ENCODE measurements around the gene POU2F3.

POU2F3 gene
- 0 reads per million in 2 donors for total RNA-seq

DNA sequence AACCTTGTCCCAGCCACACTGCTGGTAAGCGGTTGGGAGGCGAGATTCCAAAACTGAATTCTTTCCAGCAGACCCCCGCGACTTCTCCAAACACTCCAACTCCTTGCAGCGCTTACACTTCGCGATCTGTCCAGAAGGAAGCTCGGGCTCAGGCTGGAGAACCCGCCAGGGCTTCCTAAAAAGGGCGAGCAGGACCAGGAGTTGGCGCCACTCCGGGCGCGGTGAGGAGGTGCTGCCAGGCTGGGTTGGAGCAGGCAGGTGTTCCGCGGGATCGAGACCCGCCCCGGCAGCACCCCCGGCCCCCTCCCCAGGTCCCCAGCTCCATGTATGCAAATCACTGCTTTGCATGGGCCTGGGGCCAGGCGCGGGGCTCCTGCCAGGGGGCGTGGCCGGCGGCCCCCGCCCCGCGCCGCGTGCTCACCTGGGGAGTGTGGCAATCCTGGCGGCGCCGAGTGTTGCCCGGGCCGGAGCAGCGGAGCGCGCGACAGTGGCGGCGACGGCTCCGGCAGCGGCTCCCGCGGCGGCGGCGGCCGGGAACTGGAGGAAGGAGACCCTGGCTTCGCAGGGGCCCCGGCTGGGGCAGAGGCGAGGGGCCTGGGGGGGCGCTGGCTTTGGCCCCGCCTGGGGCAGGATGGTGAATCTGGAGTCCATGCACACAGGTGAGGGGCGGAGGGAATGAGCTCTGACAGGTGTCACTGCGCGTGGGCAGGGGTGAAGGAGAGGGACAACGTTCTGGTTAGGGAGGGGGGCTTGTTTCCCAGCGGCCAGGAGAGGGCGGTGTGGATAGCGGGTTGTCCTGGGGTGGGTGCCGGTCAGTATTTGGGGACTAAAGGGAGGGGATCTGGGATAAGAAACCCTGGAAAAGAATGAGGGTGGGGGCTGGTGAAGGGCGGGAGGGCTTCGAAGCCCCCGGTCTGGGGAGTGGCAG is at the start of gene POU2F3:
Gene POU2F3, plus strand, starts transcription at position 428 of the 928 bp plus-strand sequence. Its CDS starts 204 bp downstream, at position 632.
- DNase-seq = no peak

DNA sequence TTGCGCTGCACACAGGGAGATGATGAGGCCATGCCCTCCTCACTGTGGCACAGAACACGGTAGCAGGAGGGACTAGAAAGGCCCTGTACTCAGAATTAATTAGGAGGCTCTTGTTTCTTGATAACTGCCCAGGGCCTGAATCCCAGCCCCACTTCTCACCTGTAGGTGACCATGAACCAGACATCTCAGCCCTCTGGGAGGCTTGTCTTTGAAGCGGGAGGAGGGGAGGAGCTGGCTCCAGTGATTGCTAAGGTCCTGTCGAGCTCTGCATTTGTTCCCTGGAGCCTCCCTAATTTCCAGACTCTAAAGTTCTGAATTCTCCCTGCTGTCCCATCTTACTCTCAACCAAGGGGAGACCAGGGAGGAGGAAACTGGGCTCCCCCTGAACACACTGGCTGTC is 48.9 kb upstream of the POU2F3 start:
- no peak for DNase-seq

DNA sequence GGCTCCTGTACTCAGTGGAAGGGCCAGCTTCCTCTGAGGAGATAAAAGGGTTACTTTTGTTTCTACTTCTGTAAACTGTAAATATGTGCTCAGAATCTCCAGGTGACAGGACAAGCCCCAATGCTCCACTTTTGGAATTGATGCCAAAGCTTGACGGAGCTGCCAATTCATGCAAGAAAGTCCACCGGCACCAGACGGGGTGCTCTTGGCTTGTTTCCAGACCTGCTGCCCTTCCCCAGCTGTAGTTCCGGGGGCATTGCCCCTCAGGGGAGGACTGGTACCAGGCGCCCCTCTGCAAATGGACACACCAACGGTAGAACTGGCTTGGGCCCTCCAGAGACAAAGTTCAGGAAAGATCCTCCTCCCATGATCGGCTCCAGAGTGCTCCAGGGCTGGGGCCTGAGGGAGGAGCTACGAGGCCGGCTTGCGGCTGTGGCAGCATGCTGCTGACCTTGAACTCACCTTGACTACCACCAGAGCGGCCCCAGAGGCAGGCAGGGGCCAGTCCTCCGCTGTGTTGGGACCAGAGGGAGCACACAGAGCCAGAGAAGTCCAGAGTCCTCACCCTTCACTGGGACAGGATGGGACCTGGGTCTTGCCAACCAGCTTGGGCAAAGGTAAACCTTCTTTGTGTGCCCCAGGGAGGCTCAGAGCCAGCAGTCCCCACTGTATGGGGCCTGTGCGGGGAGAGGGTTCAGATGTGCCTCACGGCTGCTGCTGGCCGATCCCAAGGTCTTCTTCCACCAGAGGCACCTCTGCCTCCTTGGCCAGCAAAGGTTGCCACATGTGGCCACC is 46.9 kb upstream of the POU2F3 start:
- DNase-seq = no peak

DNA sequence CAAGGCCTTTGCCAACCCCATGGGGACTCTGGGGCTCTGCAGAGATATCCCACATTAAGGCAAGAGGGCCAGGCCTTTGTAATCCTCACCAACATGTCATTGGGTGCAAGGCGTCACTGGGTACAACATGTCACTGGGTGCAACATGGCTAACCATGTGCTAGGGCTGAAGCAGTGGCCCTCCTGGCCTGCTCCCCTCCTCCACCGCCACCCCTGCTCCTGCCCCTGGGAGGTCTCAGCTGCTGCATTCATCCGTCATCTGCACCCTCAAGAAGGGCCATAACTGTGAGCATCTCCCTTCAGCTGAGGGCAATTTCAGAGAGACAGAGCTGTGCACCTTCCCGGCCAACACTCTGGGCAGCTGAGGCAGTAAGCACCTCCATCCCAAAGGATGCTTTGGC is 45.8 kb upstream of the POU2F3 start:
- DNase-seq = no peak

DNA sequence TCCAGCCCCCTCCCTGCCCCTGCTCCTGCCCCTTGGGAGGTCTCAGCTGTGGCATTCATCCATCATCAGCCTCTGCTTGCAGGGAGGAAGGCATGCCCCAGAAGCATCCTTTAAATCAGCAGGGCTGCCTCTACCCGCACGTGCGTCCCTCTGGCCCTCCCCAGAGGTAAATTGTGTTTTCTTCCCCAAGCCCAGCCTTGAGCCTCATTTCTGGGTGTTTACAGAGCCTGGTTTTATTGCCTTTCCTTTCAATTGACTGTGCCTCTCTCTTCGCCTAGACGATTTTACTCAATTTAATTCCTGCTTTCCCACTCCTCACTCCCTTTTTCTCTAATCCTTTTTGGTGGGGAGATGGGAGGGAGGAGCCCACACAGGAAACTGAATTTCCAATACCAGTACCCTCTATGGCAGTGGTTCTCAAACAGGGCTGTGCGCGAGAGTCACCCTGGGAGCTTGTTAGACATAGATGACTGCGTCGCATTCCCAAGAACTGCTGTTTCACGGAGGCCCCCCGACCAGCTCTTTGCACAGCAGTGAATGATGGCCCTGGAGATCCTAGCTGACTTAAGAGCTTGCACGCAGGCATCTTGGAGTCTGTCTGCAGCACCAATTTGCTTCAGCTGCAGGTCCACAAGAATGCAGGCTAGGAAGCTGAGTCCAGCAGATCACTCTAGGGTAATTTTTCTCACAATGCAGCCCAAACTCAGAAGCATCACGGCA is 44.2 kb upstream of the POU2F3 start:
- no peak for DNase-seq

DNA sequence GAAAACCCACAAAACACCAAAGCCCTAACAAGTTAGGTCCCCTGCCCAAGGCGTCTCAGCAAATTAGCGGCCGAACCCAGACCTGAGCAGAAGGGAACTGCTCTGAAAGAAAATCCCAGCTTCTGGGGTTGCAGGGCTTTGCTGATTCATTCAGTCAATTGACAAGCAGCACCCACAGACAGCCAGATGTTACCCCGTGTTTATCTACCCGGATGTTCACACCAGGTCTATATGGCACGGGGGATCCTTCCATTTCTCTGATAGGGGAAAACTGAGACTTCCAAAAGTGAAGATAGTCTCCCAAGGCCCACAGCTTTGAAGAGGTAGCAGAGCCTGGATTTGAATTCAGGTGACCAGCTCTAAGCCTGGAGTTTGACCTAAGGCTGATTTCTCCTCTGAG is 43.1 kb upstream of the POU2F3 start:
- no peak for DNase-seq

DNA sequence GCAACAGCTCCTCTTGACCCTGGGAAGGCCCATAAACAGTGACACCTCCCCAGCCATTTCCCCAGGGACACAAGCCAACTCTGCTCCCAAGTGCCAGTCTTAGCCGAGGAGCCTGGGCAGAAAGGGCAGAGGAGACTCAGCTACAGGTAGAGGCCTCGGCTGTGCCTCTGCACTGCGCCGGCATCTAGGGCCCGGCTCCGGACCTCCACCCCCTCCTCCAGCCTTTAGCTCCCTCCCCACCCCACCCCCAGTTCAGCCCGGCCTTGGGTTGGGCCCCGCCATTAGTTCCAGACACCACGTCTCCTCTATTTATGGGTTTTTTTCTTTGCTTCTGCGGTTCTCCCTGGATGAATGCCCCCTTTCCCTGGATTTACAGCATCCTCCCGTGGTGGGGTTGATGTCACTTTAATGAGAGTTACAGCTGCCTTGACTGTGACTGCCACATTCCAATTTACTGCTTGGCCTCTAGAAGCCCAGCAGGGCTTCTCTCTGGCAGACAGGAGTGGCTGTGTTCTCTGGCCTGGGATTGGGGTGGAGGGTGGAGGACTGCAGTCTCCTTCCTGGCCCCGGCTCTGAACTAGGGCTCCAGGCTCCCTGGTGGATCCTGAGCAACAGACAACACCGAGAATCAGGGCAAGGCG is 42.6 kb upstream of the POU2F3 start:
- DNase-seq = no peak

DNA sequence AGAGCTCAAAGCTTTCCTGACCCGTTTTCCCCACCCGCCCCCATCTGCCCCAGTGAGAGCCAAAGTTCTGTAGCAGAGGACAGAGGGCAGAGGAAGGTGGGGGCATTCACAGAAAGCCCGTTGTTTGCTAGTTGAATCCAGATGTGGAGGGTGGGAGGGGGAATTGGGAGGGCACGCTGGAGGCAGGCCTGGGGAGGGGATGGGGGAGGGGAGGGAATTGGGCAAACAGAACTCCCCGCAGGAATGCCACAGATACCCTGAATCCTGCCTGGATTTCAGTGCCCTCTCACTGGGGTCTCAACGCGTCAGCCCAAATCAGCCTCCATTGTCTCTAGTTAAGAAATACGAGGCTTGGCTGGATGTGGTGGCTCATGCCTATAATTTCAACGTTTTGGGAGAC is 42.0 kb upstream of the POU2F3 start:
- DNase-seq = no peak

DNA sequence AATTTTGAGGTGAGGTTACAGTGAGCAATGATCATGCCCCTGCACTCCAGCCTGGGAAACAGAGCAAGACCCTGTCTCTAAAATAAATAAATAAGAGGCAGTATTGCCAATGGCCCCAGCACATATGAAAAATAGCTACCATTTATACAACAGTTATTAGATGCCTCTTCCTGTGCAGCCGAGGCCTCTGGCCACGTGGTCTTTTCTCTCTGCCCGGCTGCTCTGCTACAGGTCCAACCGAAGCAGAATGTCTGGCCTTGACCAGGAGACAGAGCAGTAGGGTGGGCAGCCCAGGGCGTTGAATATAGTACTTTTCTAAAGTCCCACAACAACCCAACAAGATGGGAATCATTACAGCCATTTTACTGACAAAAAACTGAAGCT is 41.5 kb upstream of the POU2F3 start:
- DNase-seq = no peak

DNA sequence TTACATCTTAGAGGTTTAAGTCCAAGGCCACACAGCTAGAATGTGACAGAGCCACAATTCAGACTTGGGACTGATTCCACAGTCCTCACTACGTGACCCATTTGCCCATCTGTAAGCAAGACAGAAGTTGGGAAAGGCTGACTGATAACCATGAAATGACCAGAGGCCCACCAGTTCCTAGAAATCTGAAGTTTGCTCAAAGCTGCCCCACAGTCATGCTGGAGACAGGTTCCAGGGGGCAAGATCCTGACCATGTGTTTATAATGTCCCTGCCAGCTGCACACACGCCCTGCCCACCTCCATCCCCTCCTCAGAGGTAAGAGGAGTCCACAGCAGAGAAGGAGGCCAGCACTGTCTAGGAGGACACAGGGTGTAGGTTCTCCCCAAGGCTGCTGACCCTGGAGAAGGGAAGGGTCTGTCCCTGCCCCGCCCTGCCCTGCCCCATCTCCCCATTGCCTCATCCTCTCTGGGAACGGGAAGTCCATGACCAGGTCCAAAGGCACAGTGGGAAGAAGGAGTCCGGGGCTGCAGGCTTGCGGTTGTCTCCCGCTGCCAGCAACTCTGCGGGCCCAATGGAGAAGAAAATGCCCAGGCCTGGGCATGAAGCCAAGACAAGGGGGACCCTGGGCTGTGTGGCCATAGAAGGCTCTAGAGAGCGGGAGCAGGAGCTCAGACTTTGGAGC is 41.0 kb upstream of the POU2F3 start:
- no peak for DNase-seq

DNA sequence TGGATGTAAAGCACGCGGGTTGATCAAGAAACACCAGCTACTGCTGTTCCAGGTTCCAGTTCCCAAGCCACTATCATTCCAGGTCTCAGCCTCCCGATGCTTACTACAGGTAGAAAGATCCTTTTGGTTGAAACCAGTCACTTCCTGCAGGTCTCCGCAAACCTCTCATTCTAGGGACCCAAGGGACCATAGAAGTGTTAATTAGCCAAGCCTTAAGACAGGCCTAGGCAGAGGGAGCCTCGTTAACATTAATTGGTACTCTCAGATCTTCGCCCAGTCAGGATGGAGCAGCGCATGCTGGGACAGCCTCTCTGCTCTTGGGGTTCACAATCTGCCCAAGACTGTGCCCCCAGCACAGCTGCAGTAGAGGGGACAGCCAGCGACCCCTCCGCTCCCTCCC is 40.3 kb upstream of the POU2F3 start:
- no peak for DNase-seq

DNA sequence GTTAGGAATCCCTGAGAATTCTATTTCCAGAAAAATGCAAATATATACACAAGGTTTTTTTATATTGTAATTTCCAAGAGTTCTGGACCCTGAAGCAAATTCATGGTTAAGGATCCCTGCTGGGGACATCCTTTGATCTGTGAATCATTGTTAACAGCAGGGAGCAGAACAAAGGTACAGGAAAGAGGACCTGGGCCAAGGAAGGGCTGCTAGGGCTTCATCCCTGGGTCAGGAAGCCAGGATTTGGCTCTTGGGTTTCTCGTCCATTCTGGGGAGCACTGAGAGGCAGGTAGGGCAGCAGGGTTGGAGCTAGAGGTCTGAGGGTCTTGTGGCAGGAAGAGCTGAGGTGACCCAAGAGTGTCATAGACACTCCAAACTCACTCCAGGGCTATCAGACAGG is 39.3 kb upstream of the POU2F3 start:
- DNase-seq = no peak

DNA sequence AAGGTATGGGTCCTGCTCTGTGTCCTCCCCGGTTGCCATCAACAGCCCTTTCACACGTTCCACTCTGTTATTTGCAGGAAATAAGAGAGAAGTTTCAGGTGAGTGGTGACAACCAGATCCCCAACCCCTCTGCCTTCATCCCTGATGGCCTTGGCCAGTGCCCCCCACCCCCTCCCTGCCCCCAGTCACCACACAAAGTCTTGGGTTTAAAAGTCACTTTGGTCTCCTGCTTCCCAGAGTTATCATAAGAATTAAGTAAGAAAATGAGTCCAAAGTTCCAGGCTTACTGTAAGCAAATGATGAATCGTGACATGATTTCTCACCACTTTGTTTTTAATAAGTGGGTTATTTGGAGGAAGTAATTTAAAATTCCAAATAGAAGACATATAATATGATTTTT is 38.3 kb upstream of the POU2F3 start:
- no peak for DNase-seq

DNA sequence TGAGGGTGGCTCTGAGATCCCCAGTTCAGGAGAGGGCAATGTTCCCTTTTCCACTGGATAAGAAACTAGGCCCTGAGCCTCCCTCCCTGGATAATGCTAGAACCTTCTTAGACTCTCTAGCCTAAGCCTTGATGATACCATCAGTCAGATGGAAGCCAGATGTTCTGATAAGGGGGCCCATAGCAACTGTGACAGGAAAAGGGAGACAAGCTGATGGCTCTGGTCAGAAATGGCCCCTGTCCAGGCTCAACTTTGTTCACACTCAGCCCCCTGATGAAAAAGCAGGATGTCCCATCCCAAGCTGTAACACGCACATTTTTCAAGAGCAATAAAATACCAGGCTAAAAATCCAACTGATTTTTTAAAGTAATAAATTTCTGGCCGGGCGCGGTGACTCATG is 36.3 kb upstream of the POU2F3 start:
- DNase-seq = no peak

DNA sequence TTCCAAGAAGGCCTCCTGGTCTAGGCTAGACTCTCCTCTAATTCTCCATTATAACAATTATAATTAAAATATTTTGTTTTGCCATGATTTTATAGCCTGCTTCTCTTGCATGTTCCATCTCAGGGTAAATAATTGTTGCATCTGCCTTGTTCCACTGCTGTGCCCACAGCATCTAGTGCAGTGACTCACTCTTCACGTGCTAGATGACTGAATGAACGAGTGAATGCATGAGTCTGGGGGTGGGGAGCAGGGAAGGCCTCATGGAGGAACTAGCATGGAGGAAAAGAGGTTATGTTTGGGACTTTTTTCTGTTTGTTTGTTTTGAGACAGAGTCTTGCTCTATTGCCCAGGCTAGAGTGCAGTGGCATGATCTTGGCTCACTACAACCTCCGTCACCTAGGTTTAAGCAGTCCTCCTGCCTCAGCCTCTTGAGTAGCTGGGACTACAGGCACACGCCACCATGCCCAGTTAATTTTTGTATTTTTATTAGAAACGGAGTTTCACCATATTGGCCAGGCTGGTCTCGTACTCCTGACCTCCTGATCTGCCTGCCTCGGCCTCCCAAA is 34.3 kb upstream of the POU2F3 start:
- no peak for DNase-seq

DNA sequence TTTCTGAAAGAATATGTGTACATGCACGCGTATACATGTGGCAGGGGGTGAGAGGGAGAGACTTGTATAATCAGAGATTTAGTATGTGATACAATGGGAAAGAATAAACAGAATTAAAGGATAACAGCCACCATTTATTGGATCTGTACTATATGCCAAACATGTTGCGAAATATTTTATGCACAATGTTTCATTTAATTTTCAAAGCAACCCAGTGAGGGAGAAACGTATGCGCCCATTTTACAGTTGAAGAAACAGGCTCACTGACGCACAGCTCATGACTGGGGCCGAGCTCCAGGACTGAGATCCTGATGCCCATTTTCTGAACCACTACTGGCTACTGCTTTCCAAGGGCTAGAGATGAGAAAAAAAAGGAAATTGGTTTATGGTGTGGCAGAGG is 32.4 kb upstream of the POU2F3 start:
- DNase-seq = no peak

DNA sequence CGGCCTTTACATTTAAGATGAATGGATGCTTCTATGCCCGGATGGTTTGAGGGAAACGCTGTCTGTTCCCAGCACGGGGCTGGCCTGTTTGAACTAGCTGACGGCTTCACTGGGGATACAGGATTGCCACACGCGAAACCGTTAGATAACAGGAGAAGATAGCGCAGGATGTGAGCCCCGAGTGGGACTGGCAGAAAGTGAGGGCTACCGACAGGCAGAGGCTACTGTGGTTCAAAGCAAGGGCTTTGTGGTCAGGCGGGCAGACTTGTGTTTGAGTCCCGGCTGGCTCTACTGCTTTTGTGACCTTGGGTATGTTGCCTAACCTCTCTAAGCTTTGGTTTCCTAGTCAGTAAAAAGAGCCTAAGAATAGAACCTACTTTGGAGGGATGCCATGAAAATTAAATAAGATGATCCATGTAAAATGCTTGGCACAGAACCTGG is 31.9 kb upstream of the POU2F3 start:
- DNase-seq = no peak

DNA sequence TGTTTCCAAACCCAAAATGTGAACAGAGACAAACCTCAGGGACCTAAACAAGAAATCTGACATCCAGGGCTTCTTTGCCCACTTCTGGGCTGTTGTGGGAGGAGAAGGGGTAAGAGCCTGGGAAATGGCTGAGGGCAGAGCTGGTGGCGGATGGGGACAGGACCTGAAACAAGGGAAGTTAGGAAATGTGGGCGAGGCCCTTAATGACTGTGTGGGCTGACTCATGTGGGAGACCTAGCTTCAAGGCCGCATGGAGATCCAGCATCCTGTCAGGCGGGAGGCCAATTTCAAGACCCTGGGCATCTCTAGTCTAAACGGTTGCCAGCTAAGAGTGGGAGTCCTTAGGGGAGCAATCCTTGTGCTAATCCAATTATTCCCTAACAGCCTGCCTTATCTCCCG is 31.2 kb upstream of the POU2F3 start:
- DNase-seq = no peak

DNA sequence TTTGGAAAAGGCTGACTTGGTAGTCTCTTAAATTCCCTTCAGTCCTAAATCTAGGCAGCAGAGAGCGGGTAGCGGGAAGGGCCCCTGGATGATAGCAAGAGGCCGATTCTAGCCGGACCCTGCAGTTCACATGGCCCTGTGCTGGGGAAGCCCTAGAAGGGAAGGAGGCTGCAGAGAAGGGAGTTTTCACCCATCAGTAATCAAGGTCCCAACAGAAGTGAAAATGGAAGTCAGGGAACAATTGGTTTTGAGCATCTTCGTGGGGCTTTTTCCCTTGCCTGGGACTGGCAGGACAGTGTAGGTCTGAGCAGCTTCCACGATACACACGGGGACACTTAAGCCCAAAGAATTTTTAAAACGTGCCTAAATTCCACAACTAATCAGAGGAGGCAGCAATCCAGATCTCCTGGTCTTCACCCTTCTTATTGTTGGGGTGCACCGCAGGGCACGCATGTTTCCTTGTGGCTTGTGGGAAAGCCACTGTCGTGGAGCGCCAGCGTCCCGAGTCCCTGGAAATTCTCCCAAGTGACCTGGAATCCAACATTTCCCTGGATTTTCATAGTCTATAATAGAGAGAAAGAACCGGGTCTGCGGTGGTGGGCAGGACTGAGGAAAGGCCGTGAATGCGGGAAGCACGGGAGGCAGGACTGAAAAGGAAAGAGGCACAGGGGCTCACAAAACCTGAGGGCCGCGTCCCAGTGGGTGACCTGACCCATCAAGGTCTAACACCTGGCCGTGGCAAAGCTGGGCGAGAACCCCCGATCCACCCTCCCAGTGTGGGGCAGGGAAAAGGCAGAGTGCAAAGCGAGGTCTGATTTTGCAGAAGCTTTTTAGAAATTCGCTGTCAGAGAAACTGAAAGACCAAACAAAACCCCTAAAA is 30.0 kb upstream of the POU2F3 start:
- DNase-seq = no peak

DNA sequence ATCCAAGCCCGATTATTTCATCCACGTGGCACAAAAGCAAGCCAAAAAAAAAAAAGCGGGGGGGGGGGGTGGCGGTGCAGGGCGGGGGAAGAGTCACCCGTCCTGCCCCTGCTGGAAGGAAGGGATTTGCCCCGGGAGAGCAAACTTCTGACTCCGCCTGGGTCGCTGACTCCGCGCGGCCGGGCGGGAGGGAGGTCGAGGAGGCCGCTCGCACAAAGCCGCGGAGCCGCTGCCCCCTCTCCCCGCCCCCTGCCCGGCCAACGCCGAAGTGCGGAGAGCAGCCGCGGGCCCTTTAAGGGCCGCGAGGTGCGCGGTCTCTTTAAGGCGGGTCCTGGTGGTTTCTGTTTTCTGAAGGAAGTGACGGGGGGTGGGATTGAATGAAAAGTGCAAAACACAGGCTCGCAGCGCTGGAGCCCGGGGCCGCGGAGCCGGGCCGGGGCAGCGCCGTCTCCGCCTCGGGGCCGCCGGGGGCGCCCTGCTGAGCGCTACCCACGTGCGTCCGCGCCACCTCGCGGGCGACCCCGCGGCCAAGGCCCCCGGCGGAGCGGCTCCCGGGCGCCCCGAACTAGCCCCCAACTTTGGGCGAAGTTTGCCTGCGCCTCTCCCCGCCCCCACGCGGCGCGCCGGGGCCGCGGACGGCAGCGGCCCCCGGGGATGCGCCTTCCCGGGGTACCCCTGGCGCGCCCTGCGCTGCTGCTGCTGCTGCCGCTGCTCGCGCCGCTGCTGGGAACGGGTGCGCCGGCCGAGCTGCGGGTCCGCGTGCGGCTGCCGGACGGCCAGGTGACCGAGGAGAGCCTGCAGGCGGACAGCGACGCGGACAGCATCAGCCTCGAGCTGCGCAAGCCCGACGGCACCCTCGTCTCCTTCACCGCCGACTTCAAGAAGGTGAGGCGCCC is 29.1 kb upstream of the POU2F3 start, which contains the start of gene OAF:
Gene OAF, plus strand, starts transcription at position 407 of the 896 bp plus-strand sequence. Its CDS starts 248 bp downstream, at position 655.
- peak; percentile 33 for DNase-seq
